ENCODE data around the gene FHL1. TPM values are rescaled to one million over a fixed set of nuclear protein-coding genes. Genes with fewer than 3 reads are reported as not detected.

FHL1 gene
- total RNA-seq, 4 donors from 2014 or later, result 2,023 to 8,069 (median 7,102) TPM

DNA sequence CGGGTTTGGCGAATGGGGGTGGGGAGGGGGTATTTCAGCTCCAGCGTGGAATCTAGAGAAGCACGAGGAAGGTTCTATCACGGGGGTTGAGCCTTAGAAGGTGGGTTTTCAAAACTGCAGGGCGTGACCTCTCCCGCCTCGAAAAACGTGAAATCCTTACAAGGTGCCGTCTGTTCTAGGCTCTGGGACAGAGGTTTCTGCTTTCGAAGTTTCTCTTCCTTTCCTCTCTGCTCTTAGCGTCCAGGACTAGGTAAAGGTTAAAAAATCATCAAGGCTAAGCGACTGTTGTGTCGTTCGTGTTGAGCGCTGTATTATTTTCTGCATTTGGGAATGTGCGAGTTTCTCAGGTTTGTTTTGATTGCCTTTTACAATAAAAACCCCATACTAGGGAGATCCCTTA lies 1.1 kb downstream of the FHL1 start:
- DNase-seq (no peak), ATAC-seq (no peak)
- TF ChIP-seq, protein P1, sequence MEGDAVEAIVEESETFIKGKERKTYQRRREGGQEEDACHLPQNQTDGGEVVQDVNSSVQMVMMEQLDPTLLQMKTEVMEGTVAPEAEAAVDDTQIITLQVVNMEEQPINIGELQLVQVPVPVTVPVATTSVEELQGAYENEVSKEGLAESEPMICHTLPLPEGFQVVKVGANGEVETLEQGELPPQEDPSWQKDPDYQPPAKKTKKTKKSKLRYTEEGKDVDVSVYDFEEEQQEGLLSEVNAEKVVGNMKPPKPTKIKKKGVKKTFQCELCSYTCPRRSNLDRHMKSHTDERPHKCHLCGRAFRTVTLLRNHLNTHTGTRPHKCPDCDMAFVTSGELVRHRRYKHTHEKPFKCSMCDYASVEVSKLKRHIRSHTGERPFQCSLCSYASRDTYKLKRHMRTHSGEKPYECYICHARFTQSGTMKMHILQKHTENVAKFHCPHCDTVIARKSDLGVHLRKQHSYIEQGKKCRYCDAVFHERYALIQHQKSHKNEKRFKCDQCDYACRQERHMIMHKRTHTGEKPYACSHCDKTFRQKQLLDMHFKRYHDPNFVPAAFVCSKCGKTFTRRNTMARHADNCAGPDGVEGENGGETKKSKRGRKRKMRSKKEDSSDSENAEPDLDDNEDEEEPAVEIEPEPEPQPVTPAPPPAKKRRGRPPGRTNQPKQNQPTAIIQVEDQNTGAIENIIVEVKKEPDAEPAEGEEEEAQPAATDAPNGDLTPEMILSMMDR (IDR thresholded peaks at IDR 0.05 in 4 of 5, conservative IDR thresholded peaks at IDR 0.05 in 1 of 5), result no peak
- Histone ChIP-seq H3K4me3 (peak overlapping the region; percentile 38 to 75 (median 68)), H3K36me3 (no peaks in the 10 kb centered on the region), H3K4me1 (no peaks in the 10 kb centered on the region), H3K27me3 (peaks cover 0 to 4% (median 0%) of the 10 kb centered on the region in 3 donors), H3K9me3 (no peaks in the 10 kb centered on the region), H3K27ac (peak overlapping the region; percentile 66 to 78 (median 74))
- in situ Hi-C loops (cut with MboI; ENCODE audit: low sequenced_read_pairs in 4 of 4), result no loop called here
- intact Hi-C loops (cut with DNase I; ENCODE audit: low total_unique reads), result loop anchor here (5.0 kb wide), 1 partner anchor 91 kb away; no protein-coding TSS in a partner anchor

DNA sequence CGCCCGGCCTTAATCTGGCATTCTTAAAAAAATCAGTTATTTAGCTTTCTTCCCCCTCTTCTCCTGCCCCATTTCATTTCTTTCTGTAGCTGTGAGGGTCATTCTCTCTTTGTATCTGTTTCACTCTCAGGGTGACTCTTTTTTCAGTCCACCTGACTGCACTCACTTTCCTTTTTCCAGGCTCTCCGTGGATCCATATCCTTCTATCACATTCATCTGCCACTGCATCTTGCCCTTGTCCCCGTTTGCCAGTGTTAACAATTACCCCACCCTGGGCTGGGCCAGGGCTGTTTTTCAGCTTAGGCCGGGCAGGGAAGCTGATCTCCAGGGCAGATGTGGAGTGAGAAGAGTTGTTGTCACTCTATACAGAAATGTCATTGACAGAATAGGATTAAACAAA lies 7.7 kb downstream of the FHL1 start:
- H3K4me1 ChIP-seq, result peaks cover 5 to 6% of the 10 kb centered on the region in 2 donors
- no peak for DNase-seq
- H3K36me3 ChIP-seq, result no peaks in the 10 kb centered on the region
- H3K4me3 ChIP-seq, result no peak overlapping the region
- no peaks in the 10 kb centered on the region for H3K27me3 ChIP-seq
- no peak for ATAC-seq
- TF ChIP-seq, protein P1 (IDR thresholded peaks at IDR 0.05 in 4 of 5, conservative IDR thresholded peaks at IDR 0.05 in 1 of 5), result no peak
- TF ChIP-seq POLR2A (IDR thresholded peaks at IDR 0.05), result no peak
- H3K9me3 ChIP-seq, result no peaks in the 10 kb centered on the region
- in situ Hi-C loops (cut with MboI; ENCODE audit: low sequenced_read_pairs in 4 of 4) (loop anchor here in 1 of 4 donors (25.0 kb wide), 2 partner anchors 107 to 118 kb away; partner anchors contain the start of gene MAP7D3), intact Hi-C loops (cut with DNase I; ENCODE audit: low total_unique reads) (no loop called here)
- peak overlapping the region in 1 of 4 donors; percentile 31 for H3K27ac ChIP-seq

DNA sequence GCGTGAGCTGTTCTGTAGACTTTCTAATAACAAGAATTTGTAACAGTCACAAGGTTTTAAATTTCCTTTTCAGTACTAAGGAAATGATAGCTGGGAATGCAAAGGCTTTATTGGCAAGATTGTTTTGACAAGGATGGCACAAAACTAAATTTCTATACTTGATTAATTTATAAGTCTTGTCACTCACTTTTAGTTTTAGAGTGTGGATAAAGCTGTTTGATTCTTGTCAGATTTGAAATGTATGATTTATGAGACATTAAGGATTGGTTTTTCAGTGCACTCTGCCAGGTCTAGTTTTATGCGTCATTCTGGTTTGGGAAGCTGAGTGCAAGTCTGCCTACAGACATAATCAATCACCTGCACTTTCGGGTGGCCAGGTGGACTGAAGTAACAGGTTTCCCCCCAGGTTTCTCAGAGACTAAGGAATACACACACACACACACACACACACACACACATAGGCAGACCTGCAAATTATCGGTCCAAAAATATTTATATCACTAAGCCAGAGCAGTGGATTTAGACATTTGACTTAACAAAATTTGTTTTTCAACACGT lies 9.3 kb downstream of the FHL1 start:
- ATAC-seq (no peak), DNase-seq (no peak)
- TF ChIP-seq, protein P1 (IDR thresholded peaks at IDR 0.05 in 4 of 5, conservative IDR thresholded peaks at IDR 0.05 in 1 of 5), result no peak
- TF ChIP-seq POLR2A (IDR thresholded peaks at IDR 0.05), result no peak
- no peaks in the 10 kb centered on the region for H3K36me3 ChIP-seq
- H3K27me3 ChIP-seq, result no peaks in the 10 kb centered on the region
- in situ Hi-C loops (cut with MboI; ENCODE audit: low sequenced_read_pairs in 4 of 4), result loop anchor here in 1 of 4 donors (25.0 kb wide), 2 partner anchors 106 to 119 kb away; partner anchors contain the start of gene MAP7D3
- no peak overlapping the region for H3K4me3 ChIP-seq
- intact Hi-C loops (cut with DNase I; ENCODE audit: low total_unique reads), result no loop called here
- H3K4me1 ChIP-seq, result peaks cover 6 to 8% of the 10 kb centered on the region in 2 donors
- H3K27ac ChIP-seq, result no peak overlapping the region
- H3K9me3 ChIP-seq, result no peaks in the 10 kb centered on the region

DNA sequence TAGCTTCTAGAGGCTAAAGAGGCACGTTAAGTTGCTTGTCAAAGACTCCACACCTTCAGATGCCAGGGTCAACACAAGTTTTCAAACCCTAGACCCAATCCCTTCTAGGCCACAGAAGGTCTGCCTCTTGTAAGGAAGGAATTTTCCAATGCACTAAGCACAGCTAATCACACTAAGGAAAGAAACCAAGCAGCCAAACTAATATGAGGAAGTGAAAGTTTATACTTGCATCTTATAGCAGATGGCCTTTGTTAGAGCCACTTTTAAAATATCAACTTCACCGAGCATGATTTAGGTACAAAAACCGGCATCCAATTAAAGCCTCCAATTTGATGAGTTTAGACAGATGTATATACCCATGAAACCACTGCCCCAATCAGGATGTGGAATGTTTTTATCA lies 9.9 kb downstream of the FHL1 start:
- Histone ChIP-seq H3K27me3 (no peaks in the 10 kb centered on the region), H3K4me1 (peaks cover 6 to 8% of the 10 kb centered on the region in 2 donors), H3K4me3 (no peak overlapping the region), H3K27ac (peak overlapping the region in 1 of 4 donors; percentile 31), H3K9me3 (no peaks in the 10 kb centered on the region), H3K36me3 (no peaks in the 10 kb centered on the region)
- in situ Hi-C loops (cut with MboI; ENCODE audit: low sequenced_read_pairs in 4 of 4), result loop anchor here in 1 of 4 donors (25.0 kb wide), 2 partner anchors 105 to 120 kb away; partner anchors contain the start of gene MAP7D3
- DNase-seq (no peak), ATAC-seq (no peak)
- no peak for TF ChIP-seq POLR2A (IDR thresholded peaks at IDR 0.05)
- TF ChIP-seq, protein P1 (IDR thresholded peaks at IDR 0.05 in 4 of 5, conservative IDR thresholded peaks at IDR 0.05 in 1 of 5), result no peak
- intact Hi-C loops (cut with DNase I; ENCODE audit: low total_unique reads), result no loop called here

Data from gastrocnemius medialis (tissue), 4 donors.